Parathyroid adenoma (tissue), 2 donors: ENCODE measurements around the gene ADGRD1.

Experiments used
- H2AFZ ChIP-seq: fragments of 300-600 bp; sonication (generic); one replicate; pipeline ENCODE4 v1.7.0; 2017; ENCODE audit warnings: antibody characterized with exemption, mild to moderate bottlenecking
- H3K27ac ChIP-seq: fragments of 300-600 bp; sonication (generic); one replicate; pipeline ENCODE4 v1.7.0; 2017
- H3K27me3 ChIP-seq: fragments of 300-600 bp; sonication (generic); one replicate; pipeline ENCODE4 v1.7.0; 2017; ENCODE audit warnings: low read length; ENCODE audit not compliant: control insufficient read depth, insufficient read depth
- H3K36me3 ChIP-seq: fragments of 300-600 bp; sonication (generic); one replicate; pipeline ENCODE4 v1.7.0; 2017; ENCODE audit warnings: low read length; ENCODE audit not compliant: control insufficient read depth, insufficient read depth
- H3K4me1 ChIP-seq: fragments of 300-600 bp; sonication (generic); one replicate; pipeline ENCODE4 v1.7.0; 2017; ENCODE audit warnings: control low read depth
- H3K4me2 ChIP-seq: fragments of 300-600 bp; sonication (generic); one replicate; pipeline ENCODE4 v1.7.0; 2017; ENCODE audit warnings: low read length
- H3K4me3 ChIP-seq: fragments of 300-600 bp; sonication (generic); one replicate; pipeline ENCODE4 v1.7.0; 2017; ENCODE audit warnings: low read depth, low read length
- H3K79me2 ChIP-seq: fragments of 300-600 bp; sonication (generic); one replicate; pipeline ENCODE4 v1.7.0; 2017; ENCODE audit warnings: control low read depth
- H3K9ac ChIP-seq: fragments of 300-600 bp; sonication (generic); one replicate; pipeline ENCODE4 v1.7.0; 2017; ENCODE audit warnings: mild to moderate bottlenecking
- H3K9me3 ChIP-seq: fragments of 300-600 bp; sonication (generic); one replicate; pipeline ENCODE4 v1.7.0; 2017; ENCODE audit warnings: low read length; ENCODE audit not compliant: control insufficient read depth
- CTCF ChIP-seq: fragments of 300-600 bp; sonication (generic); IDR thresholded peaks from one replicate; pipeline ENCODE4 v1.7.0; 2017; ENCODE audit warnings: antibody characterized with exemption, mild to moderate bottlenecking
- donor health status: primary hyperparathyroidism.

ADGRD1 gene

GRCh38 chr12:130956456-130957303, 3.0 kb downstream of the ADGRD1 start:
- Histone ChIP-seq H3K4me3 (no peak overlapping the region), H3K27ac (no peak overlapping the region), H3K79me2 (no peaks in the 10 kb centered on the region), H2AFZ (no peak overlapping the region), H3K9me3 (no peaks in the 10 kb centered on the region), H3K4me2 (no peak overlapping the region), H3K27me3 (no peaks in the 10 kb centered on the region), H3K36me3 (no peaks in the 10 kb centered on the region), H3K4me1 (no peaks in the 10 kb centered on the region), H3K9ac (no peak overlapping the region)
- TF ChIP-seq CTCF: no peak

- Histone ChIP-seq H3K9ac (no peak overlapping the region), H2AFZ (no peak overlapping the region), H3K9me3 (no peaks in the 10 kb centered on the region), H3K27ac (no peak overlapping the region), H3K79me2 (no peaks in the 10 kb centered on the region), H3K36me3 (no peaks in the 10 kb centered on the region), H3K27me3 (no peaks in the 10 kb centered on the region), H3K4me3 (no peak overlapping the region), H3K4me1 (no peaks in the 10 kb centered on the region), H3K4me2 (no peak overlapping the region)
- no peak for TF ChIP-seq CTCF
Measured at GRCh38 chr12:130957304-130957621, 3.6 kb downstream of the ADGRD1 start.

GRCh38 chr12:130958557-130959140, 4.9 kb downstream of the ADGRD1 start:
- no peaks in the 10 kb centered on the region for H3K27me3 ChIP-seq
- TF ChIP-seq CTCF: no peak
- no peak overlapping the region for H2AFZ ChIP-seq
- no peak overlapping the region for H3K4me2 ChIP-seq
- no peak overlapping the region for H3K4me3 ChIP-seq
- no peaks in the 10 kb centered on the region for H3K79me2 ChIP-seq
- H3K9me3 ChIP-seq: no peaks in the 10 kb centered on the region
- no peak overlapping the region for H3K9ac ChIP-seq
- no peak overlapping the region for H3K27ac ChIP-seq
- no peaks in the 10 kb centered on the region for H3K36me3 ChIP-seq
- no peaks in the 10 kb centered on the region for H3K4me1 ChIP-seq

GRCh38 chr12:130959632-130960031, 5.9 kb downstream of the ADGRD1 start:
- Histone ChIP-seq H3K27ac (no peak overlapping the region), H3K27me3 (no peaks in the 10 kb centered on the region), H3K9ac (no peak overlapping the region), H2AFZ (no peak overlapping the region), H3K4me1 (no peaks in the 10 kb centered on the region), H3K9me3 (no peaks in the 10 kb centered on the region), H3K79me2 (no peaks in the 10 kb centered on the region), H3K4me3 (no peak overlapping the region), H3K4me2 (no peak overlapping the region), H3K36me3 (no peaks in the 10 kb centered on the region)
- TF ChIP-seq CTCF: no peak

- no peaks in the 10 kb centered on the region for H3K4me1 ChIP-seq
- no peaks in the 10 kb centered on the region for H3K27me3 ChIP-seq
- no peak overlapping the region for H3K4me3 ChIP-seq
- no peaks in the 10 kb centered on the region for H3K79me2 ChIP-seq
- H3K27ac ChIP-seq: no peak overlapping the region
- no peak overlapping the region for H2AFZ ChIP-seq
- H3K9ac ChIP-seq: no peak overlapping the region
- TF ChIP-seq CTCF: no peak
- no peak overlapping the region for H3K4me2 ChIP-seq
- no peaks in the 10 kb centered on the region for H3K9me3 ChIP-seq
- no peaks in the 10 kb centered on the region for H3K36me3 ChIP-seq
Measured at GRCh38 chr12:130960058-130960457, 6.4 kb downstream of the ADGRD1 start.
